Keratinocyte (primary cell): ENCODE results near the gene TTLL8. TPM values are rescaled to one million over a fixed set of nuclear protein-coding genes. Genes with fewer than 3 reads are reported as not detected.

Experiments
- DNase-seq: peaks from one replicate; pipeline ENCODE4 v3.0.0-alpha.2; 2011; ENCODE audit warnings: low read depth, missing footprints, low spot score
- FAIRE-seq: peaks from 2 replicates; lab custom pipeline; 2011; peaks lifted over from hg19 to GRCh38; lab: Jason Lieb, UNC
- H2AFZ ChIP-seq: 2 replicates; pipeline ENCODE4 v1.6.0; 2012; ENCODE audit warnings: low read length, control low read depth, inconsistent platforms; ENCODE audit not compliant: control insufficient read depth
- H3K27ac ChIP-seq: 2 replicates; pipeline ENCODE4 v1.5.1; 2011; ENCODE audit warnings: low read length; ENCODE audit not compliant: control insufficient read depth, insufficient read depth
- H3K27me3 ChIP-seq: 3 replicates; pipeline ENCODE4 v1.6.0; 2011; ENCODE audit warnings: low read length; ENCODE audit not compliant: control insufficient read depth, insufficient read depth; ENCODE audit errors: extremely low read depth
- H3K36me3 ChIP-seq, 2 experiments: 2 replicates in 1 of 2; 3 replicates in 1 of 2; pipeline ENCODE4 v1.5.1; 2011; ENCODE audit warnings: low read length in 2 of 2, mild to moderate bottlenecking in 1 of 2; ENCODE audit not compliant: control insufficient read depth in 2 of 2, insufficient read depth in 2 of 2; ENCODE audit errors: extremely low read depth in 1 of 2
- H3K4me1 ChIP-seq: 3 replicates; pipeline ENCODE4 v1.5.1; 2011; ENCODE audit warnings: low read length; ENCODE audit not compliant: control insufficient read depth, insufficient read depth; ENCODE audit errors: extremely low read depth
- H3K4me2 ChIP-seq: 3 replicates; pipeline ENCODE4 v1.6.0; 2011; ENCODE audit warnings: low read depth, low read length; ENCODE audit not compliant: control insufficient read depth, insufficient read depth; ENCODE audit errors: extremely low read depth
- H3K4me3 ChIP-seq, 3 experiments: fragments of 200-600 bp in 1 of 3; sonication (generic) in 1 of 3; 2 replicates in 2 of 3; 3 replicates in 1 of 3; pipeline ENCODE4 v1.5.1; 2011 to 2016; ENCODE audit warnings: low read length in 3 of 3, mild to moderate bottlenecking in 3 of 3, control low read depth in 2 of 3, inconsistent platforms in 1 of 3, low read depth in 1 of 3, mixed read lengths in 1 of 3, mixed run types in 1 of 3, moderate library complexity in 1 of 3; ENCODE audit not compliant: control insufficient read depth in 2 of 3, insufficient read depth in 2 of 3; ENCODE audit errors: extremely low read depth in 1 of 3
- H3K79me2 ChIP-seq: 2 replicates; pipeline ENCODE4 v1.6.0; 2012; ENCODE audit warnings: low read length; ENCODE audit not compliant: control insufficient read depth, insufficient read depth
- H3K9ac ChIP-seq: 3 replicates; pipeline ENCODE4 v1.6.0; 2011; ENCODE audit warnings: low read length; ENCODE audit not compliant: control insufficient read depth, insufficient read depth; ENCODE audit errors: extremely low read depth
- H3K9me1 ChIP-seq: 3 replicates; pipeline ENCODE4 v1.6.0; 2011; ENCODE audit warnings: low read length; ENCODE audit not compliant: control insufficient read depth, insufficient read depth; ENCODE audit errors: extremely low read depth
- H3K9me3 ChIP-seq: 2 replicates; pipeline ENCODE4 v1.5.1; 2012; ENCODE audit warnings: low read depth, low read length; ENCODE audit not compliant: control insufficient read depth
- H4K20me1 ChIP-seq: 3 replicates; pipeline ENCODE4 v1.6.0; 2011; ENCODE audit warnings: low read length; ENCODE audit not compliant: control insufficient read depth, insufficient read depth; ENCODE audit errors: extremely low read depth
- CTCF ChIP-seq, 3 experiments: IDR thresholded peaks in 1 of 3; conservative IDR thresholded peaks in 1 of 3; optimal IDR thresholded peaks in 1 of 3; 2 replicates in 2 of 3; 3 replicates in 1 of 3; pipeline versions ENCODE3 to v1.5.1; 2011; ENCODE audit warnings: low read length in 3 of 3, mild to moderate bottlenecking in 3 of 3, moderate library complexity in 2 of 3, control low read depth in 1 of 3, inconsistent platforms in 1 of 3; ENCODE audit not compliant: insufficient read depth in 2 of 3; ENCODE audit errors: extremely low read depth in 1 of 3
- EZH2 ChIP-seq: IDR thresholded peaks from one replicate; pipeline ENCODE4 v1.6.1; 2012; ENCODE audit warnings: inconsistent platforms, mild to moderate bottlenecking, low read length, moderate library complexity
- dilution Hi-C: fragments of 300-500 bp; cut with MboI; formaldehyde crosslinking; loops from one replicate; pipeline ENCODE4 v1.7.0; 2020; ENCODE audit warnings: low sequenced_read_pairs; ENCODE audit not compliant: extremely low pct_ligation_motif_present
- polyA plus RNA-seq, 5 experiments: library from polyadenylated mRNA; depleted of rRNA in 3 of 5; stranded (reverse) in 3 of 5; stranded (forward) in 1 of 5; unstranded in 1 of 5; fragments of >200 nt; gene quantifications; 1 replicate in 1 of 5; 2 replicates in 3 of 5; 3 replicates in 1 of 5; pipeline versions ENCODE4 v1.2.1 to v1.2.3, GENCODE V29; 2011 to 2012; ENCODE audit warnings: missing spikeins in 2 of 5, low read depth in 1 of 5, low replicate concordance in 1 of 5

The TTLL8 gene
- polyA plus RNA-seq, 1 donor (not counting 4 experiments of a cell fraction or from before 2014, with no cell fraction given), result not detected

GRCh38 chr22:50032941-50033601 lies 25.0 kb downstream of the TTLL8 start:
- H4K20me1 ChIP-seq, result no peaks in the 10 kb centered on the region
- TF ChIP-seq CTCF (optimal IDR thresholded peaks at IDR 0.05 in 1 of 3, IDR thresholded peaks at IDR 0.05 in 1 of 3, conservative IDR thresholded peaks at IDR 0.05 in 1 of 3; ENCODE audit: extremely low read depth in 1 of 3, insufficient read depth in 2 of 3, low read length in 3 of 3) (no peak), EZH2 (no peak)
- H3K9me1 ChIP-seq, result no peaks in the 10 kb centered on the region
- H3K27ac ChIP-seq, result no peak overlapping the region
- no peaks in the 10 kb centered on the region for H3K27me3 ChIP-seq
- no peak overlapping the region for H3K9ac ChIP-seq
- no peak overlapping the region for H3K4me3 ChIP-seq
- DNase-seq (no peak), FAIRE-seq (no peak)
- H3K79me2 ChIP-seq, result no peaks in the 10 kb centered on the region
- no peak overlapping the region for H2AFZ ChIP-seq
- H3K36me3 ChIP-seq, result no peaks in the 10 kb centered on the region
- H3K9me3 ChIP-seq, result no peaks in the 10 kb centered on the region
- dilution Hi-C loops, result no loop called here
- no peak overlapping the region for H3K4me2 ChIP-seq
- peaks cover 2% of the 10 kb centered on the region for H3K4me1 ChIP-seq

GRCh38 chr22:50032109-50032871 lies 25.8 kb downstream of the TTLL8 start:
- DNase-seq (no peak), FAIRE-seq (no peak)
- Histone ChIP-seq H3K36me3 (no peaks in the 10 kb centered on the region), H3K27me3 (peaks cover 5% of the 10 kb centered on the region), H3K79me2 (no peaks in the 10 kb centered on the region), H3K9me1 (no peaks in the 10 kb centered on the region), H4K20me1 (no peaks in the 10 kb centered on the region), H2AFZ (no peak overlapping the region), H3K4me3 (no peak overlapping the region), H3K4me1 (peaks cover 8% of the 10 kb centered on the region), H3K27ac (no peak overlapping the region), H3K4me2 (no peak overlapping the region), H3K9me3 (no peaks in the 10 kb centered on the region), H3K9ac (no peak overlapping the region)
- TF ChIP-seq CTCF (optimal IDR thresholded peaks at IDR 0.05 in 1 of 3, IDR thresholded peaks at IDR 0.05 in 1 of 3, conservative IDR thresholded peaks at IDR 0.05 in 1 of 3; ENCODE audit: extremely low read depth in 1 of 3, insufficient read depth in 2 of 3, low read length in 3 of 3) (no peak), EZH2 (no peak)
- dilution Hi-C loops, result no loop called here
